ENCODE data around the gene TLE2.
A peak's percentile ranks its signal among the peaks of the same experiment; 100 is the strongest.

Gene TLE2

GRCh38 chr19:3029065-3029923 lies at the start of gene TLE2:
TLE2 (minus strand) TSS chr19:3029280; CDS start chr19:3028904, 376 bp downstream.
- no peak for DNase-seq (ENCODE audit: low read depth in 2 of 2)

GRCh38 chr19:3075605-3076431 lies 46.7 kb upstream of the TLE2 start:
- peak; percentile 64 for DNase-seq (ENCODE audit: low read depth in 2 of 2)

- no peak for DNase-seq (ENCODE audit: low read depth in 2 of 2)
These were observed 45.0 kb upstream of the TLE2 start for GRCh38 chr19:3073931-3074595.

GRCh38 chr19:3073159-3073563 lies 44.1 kb upstream of the TLE2 start:
- DNase-seq (ENCODE audit: low read depth in 2 of 2), result no peak

GRCh38 chr19:3071768-3072167 lies 42.7 kb upstream of the TLE2 start:
- DNase-seq (ENCODE audit: low read depth in 2 of 2), result no peak

DNA sequence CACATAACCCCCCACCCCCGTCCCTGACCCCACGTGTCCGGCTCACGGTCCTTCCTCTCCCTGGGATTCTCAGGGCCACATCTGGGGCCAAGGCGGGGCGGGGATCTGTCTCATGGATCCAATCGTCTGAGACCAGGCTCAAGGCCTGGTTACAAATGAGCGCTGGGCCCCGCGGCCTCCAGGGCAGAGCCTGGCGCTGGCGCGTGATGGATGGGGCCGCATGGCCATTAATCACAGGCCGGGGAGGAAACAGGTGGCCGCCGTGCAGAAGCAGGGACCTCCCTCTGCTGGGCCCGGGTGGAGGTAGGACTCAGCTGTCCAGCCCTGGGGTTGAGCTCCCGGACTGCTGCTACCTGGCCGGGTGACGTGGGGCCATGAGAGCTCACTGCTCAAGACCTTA lies 39.0 kb upstream of the TLE2 start:
- no peak for DNase-seq (ENCODE audit: low read depth in 2 of 2)

GRCh38 chr19:3067563-3067962 lies 38.5 kb upstream of the TLE2 start:
- DNase-seq (ENCODE audit: low read depth in 2 of 2), result no peak

- no peak for DNase-seq (ENCODE audit: low read depth in 2 of 2)
These were observed 37.5 kb upstream of the TLE2 start for GRCh38 chr19:3066482-3067049.

DNA sequence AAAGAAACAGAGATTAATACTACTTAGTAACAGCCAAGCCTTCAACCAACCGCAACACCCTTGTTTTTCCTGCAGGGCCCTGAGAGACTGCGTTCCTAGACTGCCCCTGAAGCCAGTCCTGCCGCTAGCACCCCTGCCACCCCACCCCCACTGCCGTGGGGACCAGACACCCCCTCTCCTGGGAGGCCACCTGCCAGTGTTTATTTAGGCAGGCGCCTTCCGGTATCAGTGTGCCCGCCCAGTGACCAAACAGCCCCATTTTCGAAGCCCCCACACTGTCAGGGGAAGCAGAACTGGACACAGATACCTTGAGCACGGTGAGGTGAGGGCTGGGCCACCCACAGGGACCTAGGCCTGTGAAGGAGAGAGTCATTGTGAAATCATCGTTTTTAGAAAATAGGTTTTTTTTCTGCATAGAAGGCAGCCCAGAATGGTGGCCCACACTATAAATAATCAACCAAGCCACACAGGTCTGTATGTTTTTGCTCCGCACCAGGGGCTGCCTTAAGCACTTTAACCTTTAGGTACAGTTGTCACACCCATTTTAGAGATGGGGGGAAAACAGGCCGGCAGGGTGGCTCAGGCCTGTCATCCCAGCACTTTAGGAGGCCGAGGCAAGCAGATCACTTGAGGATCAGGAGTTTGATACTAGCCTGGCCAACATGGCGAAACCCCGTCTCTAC lies 36.7 kb upstream of the TLE2 start:
- DNase-seq (ENCODE audit: low read depth in 2 of 2), result no peak

DNA sequence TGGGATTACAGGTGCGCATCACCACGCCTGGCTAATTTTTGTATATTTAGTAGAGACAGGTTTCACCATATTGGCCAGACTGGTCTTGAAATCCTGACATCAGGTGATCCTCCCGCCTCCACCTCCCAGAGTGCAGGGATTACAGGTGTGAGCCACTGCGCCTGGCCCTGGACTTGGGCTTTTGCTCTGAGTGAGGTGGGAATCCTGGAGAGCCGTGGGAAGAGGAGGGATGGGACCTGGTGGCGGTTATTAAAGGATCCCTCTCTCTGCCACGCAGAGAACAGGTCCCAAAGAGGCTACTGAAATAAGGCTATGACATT lies 34.9 kb upstream of the TLE2 start:
- no peak for DNase-seq (ENCODE audit: low read depth in 2 of 2)

DNA sequence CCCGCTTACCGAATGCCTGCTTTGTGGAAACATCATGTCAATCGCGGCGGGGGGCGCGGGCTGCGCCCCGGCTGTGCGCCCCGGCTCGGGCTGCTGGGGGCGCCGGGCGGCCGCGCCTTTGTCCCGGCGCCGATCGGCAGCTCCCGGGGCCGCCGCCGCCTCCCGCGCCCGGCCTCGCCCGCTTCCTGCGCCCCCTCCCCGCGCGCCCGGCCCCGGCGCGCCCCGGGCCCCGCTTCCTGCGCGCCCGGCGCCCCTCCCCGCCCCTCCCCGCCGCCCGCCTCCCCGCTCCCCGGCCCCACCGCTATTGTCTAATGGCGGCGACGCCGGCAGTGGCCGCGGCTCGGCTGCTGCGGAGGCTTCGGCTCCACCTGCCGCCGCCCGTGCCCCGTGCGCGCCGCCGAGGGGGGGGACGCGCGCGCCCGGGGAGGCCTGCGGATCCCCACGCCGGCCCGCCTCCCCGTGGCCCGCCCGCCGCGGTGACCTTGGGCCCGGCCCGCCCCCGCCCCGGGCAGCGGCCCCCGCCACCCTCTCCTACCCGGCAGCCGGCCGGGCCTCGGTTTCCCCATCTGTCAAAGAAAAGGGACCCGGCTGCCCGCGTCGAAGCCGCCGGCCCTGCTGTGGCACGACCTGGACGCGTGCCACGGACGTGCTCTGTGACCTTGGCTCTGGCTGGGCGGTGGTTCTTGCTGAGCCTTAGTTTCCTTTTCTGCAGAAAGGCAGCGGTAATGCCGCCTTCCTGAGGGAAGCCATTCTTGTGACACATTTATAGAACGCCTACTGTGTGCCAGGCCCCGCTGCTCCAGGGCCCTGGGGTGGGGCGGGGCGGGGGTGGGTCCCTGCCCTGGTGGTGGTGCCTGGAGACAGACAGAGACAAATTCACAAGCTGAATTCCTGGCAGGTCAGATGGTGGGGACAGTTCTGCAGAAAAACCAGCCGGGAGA lies 33.4 kb upstream of the TLE2 start, which contains the start of gene TLE5:
TSS of gene TLE5 (minus strand) at position 331 of the 941 bp plus-strand sequence. CDS start at position 36, 295 bp downstream.
- DNase-seq (ENCODE audit: low read depth in 2 of 2), result peak; percentile 43 to 45

GRCh38 chr19:3061182-3062161 lies 32.4 kb upstream of the TLE2 start:
- peak; percentile 49 to 51 for DNase-seq (ENCODE audit: low read depth in 2 of 2)

- DNase-seq (ENCODE audit: low read depth in 2 of 2), result no peak
These were observed 31.7 kb upstream of the TLE2 start for GRCh38 chr19:3060857-3061181.

DNA sequence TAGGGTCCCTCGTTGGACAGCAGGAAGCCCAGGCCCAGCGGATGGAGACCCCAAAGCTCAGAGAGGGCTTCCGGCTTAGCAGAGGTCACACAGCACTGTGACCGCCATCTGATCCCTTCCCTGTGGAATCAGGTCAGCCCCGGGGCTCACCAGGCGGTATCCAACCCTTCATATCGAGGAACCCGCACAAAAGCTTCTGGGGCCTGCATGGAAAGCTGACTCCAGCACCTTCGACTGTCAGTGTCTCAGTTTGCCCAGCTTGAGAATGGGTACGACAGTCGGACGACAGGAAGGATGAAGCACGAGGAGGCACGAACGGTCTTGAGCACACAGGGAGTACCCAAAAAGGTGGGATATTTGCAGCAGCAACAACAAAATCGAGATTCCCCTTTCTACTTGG lies 30.6 kb upstream of the TLE2 start:
- DNase-seq (ENCODE audit: low read depth in 2 of 2), result no peak

DNA sequence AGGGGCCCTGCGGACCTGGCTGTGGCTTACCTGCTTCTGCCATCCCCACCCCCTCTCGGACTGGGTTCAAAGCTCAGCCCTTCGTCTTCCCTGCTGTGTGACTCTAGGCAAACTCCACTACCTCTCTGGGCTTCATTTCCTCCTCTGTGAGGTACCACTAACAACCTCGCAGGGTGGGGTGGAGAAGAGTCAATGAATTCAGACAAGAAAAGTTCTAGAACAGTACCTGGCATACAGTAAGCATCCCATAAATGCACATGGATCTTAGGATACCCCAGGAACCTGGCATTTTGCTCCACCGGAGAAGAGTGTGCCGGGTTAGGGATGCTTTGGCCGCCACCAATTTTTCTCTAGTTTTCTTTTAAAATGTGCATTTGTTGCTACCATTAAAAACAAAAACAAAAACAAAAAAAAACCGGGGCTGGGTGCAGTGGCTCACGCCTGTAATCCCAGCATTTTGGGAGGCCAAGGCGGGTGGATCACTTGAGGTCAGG lies 29.8 kb upstream of the TLE2 start:
- DNase-seq (ENCODE audit: low read depth in 2 of 2), result no peak

DNA sequence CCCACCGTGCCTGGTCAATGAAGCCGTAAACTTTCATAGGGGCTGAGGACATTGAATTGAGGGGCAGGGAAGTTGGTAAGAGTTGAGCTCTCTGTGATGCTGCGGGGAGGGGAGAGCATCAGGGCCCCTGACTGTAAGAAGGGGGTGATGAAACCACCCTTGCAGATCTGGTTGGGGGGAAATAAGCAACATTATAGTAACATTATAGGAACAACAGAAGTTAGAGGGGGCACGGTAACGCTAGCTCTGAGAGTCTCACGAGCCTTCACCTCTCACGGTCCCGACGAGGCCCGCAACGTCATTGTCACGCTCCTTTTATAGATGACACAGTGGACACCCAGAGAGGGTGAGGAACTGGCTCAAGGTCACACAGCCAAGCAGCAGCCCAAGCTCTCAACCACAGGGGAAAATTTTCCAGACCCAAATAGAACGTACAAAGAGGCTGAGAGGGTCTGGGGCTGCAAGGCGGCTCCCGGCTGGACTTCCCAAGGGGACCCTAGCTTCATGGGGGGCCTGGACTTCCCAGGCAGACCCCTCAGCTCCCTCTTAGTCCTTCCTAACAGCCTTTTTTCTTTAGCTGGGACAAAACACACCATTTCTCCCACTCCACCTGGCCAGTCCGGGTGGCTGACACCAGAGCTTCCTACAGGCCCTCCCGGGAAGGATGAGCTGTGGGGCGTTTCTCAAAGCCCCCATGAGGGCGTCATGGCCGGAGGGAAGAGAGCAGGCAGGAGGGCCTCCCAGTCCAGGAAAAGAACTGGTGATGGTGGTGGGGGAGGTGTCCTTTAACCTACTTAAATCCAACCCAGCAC lies 29.1 kb upstream of the TLE2 start:
- DNase-seq (ENCODE audit: low read depth in 2 of 2), result no peak

GRCh38 chr19:3057275-3057714 lies 28.2 kb upstream of the TLE2 start:
- no peak for DNase-seq (ENCODE audit: low read depth in 2 of 2)

Data from stimulated activated CD8-positive, alpha-beta memory T cell treated with anti-CD3 and anti-CD28 coated beads, Interleukin-7, amount 100 ng/mL, for 1 hour (primary cell).